K562 (cell line): ENCODE measurements around the gene ERCC4.

ENCODE experiments used
- CEBPZ ChIP-seq: fragments of 150-350 bp; IDR thresholded peaks from 2 replicates; pipeline ENCODE4 v1.6.1; 2014; ENCODE audit warnings: low read depth, mild to moderate bottlenecking, low read length, borderline replicate concordance
- FOS ChIP-seq: IDR thresholded peaks from 3 replicates; pipeline ENCODE4 v1.6.1; 2011; ENCODE audit not compliant: insufficient read length; ENCODE audit errors: extremely low read depth
- HCFC1 ChIP-seq: IDR thresholded peaks from 2 replicates; pipeline ENCODE4 v1.6.1; 2012; ENCODE audit warnings: low read depth, low read length, improper control_type of control experiment
- POLR2A ChIP-seq: fragments of 450-650 bp; conservative IDR thresholded peaks from 2 replicates; pipeline ENCODE4 v1.6.1; 2016
- REST ChIP-seq, 2 experiments: fragments of 450-650 bp; formaldehyde crosslinking in 1 of 2; IDR thresholded peaks; 2 replicates each; pipeline versions ENCODE4 v1.4.0 to v1.6.1; 2014 to 2020; ENCODE audit warnings: mild to moderate bottlenecking in 2 of 2, borderline replicate concordance in 1 of 2, low read depth in 1 of 2
- SP2 ChIP-seq: IDR thresholded peaks from 2 replicates; pipeline ENCODE4 v1.6.1; 2011; ENCODE audit warnings: mild to moderate bottlenecking, low read depth, low read length, moderate library complexity; ENCODE audit not compliant: poor library complexity, severe bottlenecking; ENCODE audit errors: extremely low read depth
- SRF ChIP-seq, 2 experiments: fragments of 250-450, 450-650 bp in 1 of 2; sonication (Bioruptor Pico) in 1 of 2; sonication (generic) in 1 of 2; formaldehyde crosslinking; IDR thresholded peaks; 2 replicates each; pipeline versions ENCODE4 v1.5.0 to v1.5.1; 2020 to 2022; ENCODE audit warnings: mild to moderate bottlenecking in 1 of 2, missing genetic modification reagents in 1 of 2
- TRIM28 ChIP-seq: fragments of 450-650 bp; IDR thresholded peaks from 2 replicates; pipeline ENCODE4 v1.6.1; 2017
- VEZF1 ChIP-seq: fragments of 200-800 bp; sonication (Bioruptor generic); IDR thresholded peaks from 2 replicates; pipeline ENCODE4 v1.6.1; 2017; ENCODE audit warnings: missing genetic modification characterization, missing compliant biosample characterization
- ZNF431 ChIP-seq: sonication (generic); formaldehyde crosslinking; IDR thresholded peaks from 2 replicates; pipeline ENCODE4 v1.8.0; 2022; ENCODE audit warnings: mild to moderate bottlenecking, missing genetic modification reagents
- ZZZ3 ChIP-seq: fragments of 450-650 bp; IDR thresholded peaks from 2 replicates; pipeline ENCODE4 v1.6.1; 2016; ENCODE audit warnings: antibody characterized with exemption, mild to moderate bottlenecking, moderate library complexity

- TF ChIP-seq ZZZ3, result no peak
- no peak for TF ChIP-seq POLR2A
- TF ChIP-seq TRIM28, result no peak
- no peak for TF ChIP-seq ZNF431
- no peak for TF ChIP-seq SP2
- no peak for TF ChIP-seq CEBPZ
- no peak for TF ChIP-seq VEZF1
- TF ChIP-seq FOS, result no peak
- no peak for TF ChIP-seq REST (IDR thresholded peaks at IDR 0.05; ENCODE audit: borderline replicate concordance)
- no peak for TF ChIP-seq REST (CRISPR knock-in tag; IDR thresholded peaks at IDR 0.05; ENCODE audit: low read depth)
- no peak for TF ChIP-seq SRF (CRISPR knock-in tag; IDR thresholded peaks at IDR 0.05)
- TF ChIP-seq HCFC1, result no peak
Measured at GRCh38 chr16:13984794-13985193, 64.8 kb downstream of the ERCC4 start.
